Thyroid gland (tissue), 4 donors: ENCODE data around the gene FFAR4.

Source experiments
- CTCF ChIP-seq, 6 experiments: fragments of 200-600 bp in 3 of 6; fragments of 450-650 bp in 3 of 6; sonication (generic) in 3 of 6; IDR thresholded peaks; one replicate each; pipeline ENCODE4 v1.5.1; 2016 to 2019; ENCODE audit warnings: antibody characterized with exemption in 6 of 6, mild to moderate bottlenecking in 2 of 6, inconsistent platforms in 1 of 6, moderate library complexity in 1 of 6
- POLR2A ChIP-seq, 2 donors: fragments of 450-650 bp; IDR thresholded peaks; one replicate each; pipeline ENCODE4 v1.6.1; 2017; ENCODE audit warnings: antibody characterized with exemption in 2 of 2, mild to moderate bottlenecking in 2 of 2, moderate library complexity in 1 of 2

GRCh38 chr10:93572606-93573005 lies 6.1 kb downstream of the FFAR4 start:
- TF ChIP-seq CTCF (IDR thresholded peaks at IDR 0.05) (no peak), POLR2A (IDR thresholded peaks at IDR 0.05) (no peak)
